GM10266 (cell line): ENCODE measurements around the gene RIN3.

ENCODE experiments used
- DNase-seq: peaks from one replicate; pipeline ENCODE4 v3.0.0; 2012; ENCODE audit errors: extremely low spot score
- TF ChIP-seq, protein P1 (sequence below): IDR thresholded peaks from 2 replicates; pipeline ENCODE4 v1.5.1; 2012; ENCODE audit warnings: mild to moderate bottlenecking, low read depth; ENCODE audit not compliant: control insufficient read depth, insufficient read depth; ENCODE audit errors: missing control alignments

RIN3 gene

DNA sequence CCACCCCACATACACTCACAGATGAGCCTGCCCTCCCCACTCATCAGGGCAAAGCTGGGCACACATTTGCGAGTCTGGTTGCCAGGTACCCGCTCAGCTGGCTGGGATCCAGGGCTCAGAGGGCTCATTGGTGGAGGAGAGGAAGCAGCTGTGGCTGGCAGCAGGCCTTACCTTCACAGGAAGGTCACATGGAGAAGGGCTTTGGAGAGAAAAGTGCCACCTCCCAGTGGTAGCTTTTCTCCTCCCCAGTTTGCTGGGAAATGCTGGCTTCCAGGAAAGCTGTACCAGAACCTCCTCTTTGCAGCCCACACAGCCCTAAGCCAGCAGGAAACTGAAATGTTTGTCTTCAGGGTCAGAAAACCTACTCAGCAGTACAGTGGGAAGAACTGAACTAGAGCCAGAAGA lies 179.2 kb downstream of the RIN3 start:
- no peak for DNase-seq
- TF ChIP-seq, protein P1, sequence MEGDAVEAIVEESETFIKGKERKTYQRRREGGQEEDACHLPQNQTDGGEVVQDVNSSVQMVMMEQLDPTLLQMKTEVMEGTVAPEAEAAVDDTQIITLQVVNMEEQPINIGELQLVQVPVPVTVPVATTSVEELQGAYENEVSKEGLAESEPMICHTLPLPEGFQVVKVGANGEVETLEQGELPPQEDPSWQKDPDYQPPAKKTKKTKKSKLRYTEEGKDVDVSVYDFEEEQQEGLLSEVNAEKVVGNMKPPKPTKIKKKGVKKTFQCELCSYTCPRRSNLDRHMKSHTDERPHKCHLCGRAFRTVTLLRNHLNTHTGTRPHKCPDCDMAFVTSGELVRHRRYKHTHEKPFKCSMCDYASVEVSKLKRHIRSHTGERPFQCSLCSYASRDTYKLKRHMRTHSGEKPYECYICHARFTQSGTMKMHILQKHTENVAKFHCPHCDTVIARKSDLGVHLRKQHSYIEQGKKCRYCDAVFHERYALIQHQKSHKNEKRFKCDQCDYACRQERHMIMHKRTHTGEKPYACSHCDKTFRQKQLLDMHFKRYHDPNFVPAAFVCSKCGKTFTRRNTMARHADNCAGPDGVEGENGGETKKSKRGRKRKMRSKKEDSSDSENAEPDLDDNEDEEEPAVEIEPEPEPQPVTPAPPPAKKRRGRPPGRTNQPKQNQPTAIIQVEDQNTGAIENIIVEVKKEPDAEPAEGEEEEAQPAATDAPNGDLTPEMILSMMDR, result no peak

DNA sequence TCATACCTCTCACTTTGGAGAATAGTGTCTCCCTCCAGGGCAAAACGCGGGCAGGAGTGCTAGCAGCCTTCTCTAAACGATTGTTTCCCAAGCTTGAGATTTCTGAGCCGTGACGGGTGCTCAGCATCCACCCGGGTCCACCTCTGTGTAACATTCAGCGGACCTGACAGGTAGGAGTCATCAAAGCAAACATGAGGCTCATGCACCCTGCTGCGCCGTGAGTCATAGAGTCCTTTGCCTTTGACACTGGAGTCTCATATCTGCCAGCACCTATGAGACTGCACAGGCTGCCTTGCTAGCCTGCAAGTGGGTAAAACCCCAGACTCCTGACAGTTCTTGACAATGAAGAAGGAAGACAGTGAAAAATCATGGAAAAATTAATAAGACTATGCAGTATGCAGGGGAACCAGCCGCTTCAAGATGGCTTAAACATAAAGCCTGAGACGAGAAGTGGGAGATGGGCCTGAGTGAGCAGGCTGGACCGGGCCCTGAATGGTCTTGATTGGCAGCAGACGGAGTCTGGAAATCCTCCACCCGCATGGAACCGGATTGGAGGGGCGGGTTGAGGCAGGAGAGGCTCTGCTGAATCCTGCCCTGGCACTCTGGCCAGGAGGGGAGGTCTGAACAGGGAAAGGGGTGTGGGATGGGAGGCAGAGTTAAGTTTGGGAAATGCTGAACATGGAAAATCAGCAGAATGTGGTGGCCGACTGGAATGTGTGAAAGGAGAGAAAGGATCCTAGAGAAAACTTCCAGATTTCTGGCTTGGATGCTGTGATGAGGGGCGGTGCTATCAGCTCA lies 180.6 kb downstream of the RIN3 start:
- TF ChIP-seq, protein P1, result no peak
- no peak for DNase-seq

DNA sequence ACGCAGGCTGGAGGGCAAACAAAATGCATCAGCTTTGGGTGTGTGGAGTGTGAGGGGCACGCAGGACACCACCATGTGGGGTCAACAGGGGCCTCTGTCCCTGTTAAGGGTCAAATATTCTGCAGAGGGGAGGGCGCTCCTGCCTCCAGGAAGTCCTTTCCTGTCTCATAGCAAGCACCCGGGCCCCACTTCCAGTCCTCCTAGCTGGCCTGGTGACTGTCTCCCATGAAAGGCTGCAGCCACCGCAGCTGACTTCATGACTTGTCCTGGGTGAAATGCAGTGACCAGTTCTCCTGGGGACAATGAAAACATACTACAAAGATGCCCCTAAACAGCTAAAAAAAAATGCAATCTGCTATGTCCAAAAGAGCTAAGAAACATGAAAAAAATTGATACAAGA lies 181.2 kb downstream of the RIN3 start:
- TF ChIP-seq, protein P1, result no peak
- DNase-seq, result no peak

DNA sequence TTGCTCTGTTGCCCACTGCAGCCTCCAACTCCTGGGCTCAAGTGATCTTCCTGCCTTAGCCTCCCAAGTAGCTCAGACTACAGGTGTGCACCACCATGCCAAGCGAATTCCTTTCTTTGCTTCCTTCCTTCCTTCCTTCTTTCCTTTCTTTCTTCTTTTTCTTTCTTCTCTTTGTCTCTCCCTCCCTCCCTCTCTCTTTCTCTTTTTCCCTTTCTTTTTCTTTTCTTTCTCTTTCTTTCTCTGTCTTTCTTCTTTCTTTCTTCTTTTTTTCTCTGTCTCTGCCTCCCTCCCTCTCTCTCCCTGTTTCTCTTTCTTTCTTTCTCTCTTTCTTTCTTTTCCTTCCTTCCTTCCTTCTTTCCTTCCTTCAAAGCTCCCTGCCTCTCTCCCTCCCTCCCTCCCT lies 182.0 kb downstream of the RIN3 start:
- TF ChIP-seq, protein P1, result no peak
- DNase-seq, result no peak

DNA sequence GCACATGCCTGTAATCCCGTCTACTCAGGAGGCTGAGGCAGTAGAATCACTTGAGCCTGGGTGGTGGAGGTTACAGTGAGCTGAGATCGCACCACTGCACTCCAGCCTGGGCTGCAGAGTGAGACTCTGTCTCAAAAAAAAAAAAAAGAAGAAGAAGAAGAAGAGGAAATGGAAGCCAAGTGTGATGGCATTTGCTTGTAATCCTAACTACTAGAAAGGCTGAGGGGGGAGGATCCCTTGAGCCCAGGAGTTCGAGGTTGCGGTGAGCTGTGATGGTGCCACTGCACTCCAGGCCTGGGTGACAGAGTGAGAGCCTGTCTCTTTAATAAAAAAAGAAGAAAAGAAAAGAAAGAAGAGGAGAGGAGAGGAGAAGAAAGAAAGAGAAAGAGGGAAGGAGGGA lies 182.8 kb downstream of the RIN3 start:
- TF ChIP-seq, protein P1, result no peak
- no peak for DNase-seq

DNA sequence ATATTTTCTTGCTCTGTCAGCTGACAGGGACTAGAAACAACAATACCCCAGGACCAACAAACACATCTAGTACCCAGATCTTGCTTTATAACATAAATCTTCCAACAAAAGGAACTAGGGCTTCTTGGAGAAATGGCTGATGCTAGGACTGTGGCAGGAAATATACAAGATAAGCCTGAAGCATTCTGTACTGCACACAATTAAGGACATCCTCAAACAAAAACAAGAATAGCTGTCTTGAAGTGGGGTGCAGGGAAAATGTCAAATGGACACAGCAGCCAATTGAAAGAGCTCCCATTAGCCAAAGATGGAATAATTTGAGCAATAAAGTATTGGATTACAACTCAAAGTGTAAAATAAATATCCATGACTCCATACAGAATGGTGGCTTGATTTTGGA lies 184.8 kb downstream of the RIN3 start:
- TF ChIP-seq, protein P1, result no peak
- DNase-seq, result no peak

DNA sequence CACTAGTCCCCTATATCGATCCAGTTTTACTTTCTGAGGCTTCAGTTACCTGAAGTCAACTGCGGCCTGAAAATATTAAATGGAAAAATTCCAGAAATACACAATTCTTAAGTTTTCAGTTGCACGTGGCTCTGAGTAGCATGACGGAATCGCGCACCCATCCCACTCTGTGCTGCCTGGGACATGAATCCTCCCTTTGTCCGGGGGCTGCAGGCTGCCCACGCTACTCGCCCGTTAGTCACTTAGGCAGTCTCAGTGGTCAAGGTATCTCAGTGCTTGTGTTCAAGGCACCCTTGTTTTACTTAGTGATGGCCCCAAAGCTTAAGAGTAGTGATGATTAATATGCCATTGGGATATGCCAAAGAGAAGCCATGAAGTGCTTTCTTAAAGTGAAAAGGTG lies 188.2 kb downstream of the RIN3 start:
- TF ChIP-seq, protein P1, result no peak
- no peak for DNase-seq
